CD14-positive monocyte (primary cell): Measurements from ENCODE around the gene RNF212. TPM values are rescaled to one million over a fixed set of nuclear protein-coding genes. Genes with fewer than 3 reads are reported as not detected.

Experiments used
- DNase-seq, 3 donors: peaks; one replicate each; pipeline ENCODE4 v3.0.0-alpha.2; 2011 to 2022
- H2AFZ ChIP-seq: 2 replicates; pipeline ENCODE4 v1.6.0; 2012; ENCODE audit warnings: mild to moderate bottlenecking, low read depth, low read length, inconsistent platforms; ENCODE audit not compliant: insufficient read depth, poor library complexity, severe bottlenecking
- H3K27ac ChIP-seq, 2 donors: 1 replicate in 1 of 2; 2 replicates in 1 of 2; pipeline ENCODE4 v1.5.1; 2012 to 2013; ENCODE audit warnings: low read length in 2 of 2, control low read depth in 1 of 2, inconsistent platforms in 1 of 2, low read depth in 1 of 2, mild to moderate bottlenecking in 1 of 2
- H3K27me3 ChIP-seq, 2 donors: one replicate each; pipeline versions ENCODE4 v1.6.0 to v1.6.1; 2011 to 2013; ENCODE audit warnings: low read length in 2 of 2; ENCODE audit not compliant: control insufficient read depth in 2 of 2, insufficient read depth in 2 of 2
- H3K36me3 ChIP-seq, 2 donors: replicated peaks in 1 of 2; 1 replicate in 1 of 2; 2 replicates in 1 of 2; pipeline versions ENCODE4 v1.5.1 to v1.6.1; 2012 to 2013; ENCODE audit warnings: low read length in 2 of 2, control low read depth in 1 of 2, inconsistent platforms in 1 of 2, mild to moderate bottlenecking in 1 of 2; ENCODE audit not compliant: insufficient read depth in 2 of 2, control insufficient read depth in 1 of 2
- H3K4me1 ChIP-seq, 2 donors: 1 replicate in 1 of 2; 2 replicates in 1 of 2; pipeline versions ENCODE4 v1.5.1 to v1.6.1; 2012 to 2013; ENCODE audit warnings: low read length in 2 of 2, control low read depth in 1 of 2, inconsistent platforms in 1 of 2, mild to moderate bottlenecking in 1 of 2, moderate library complexity in 1 of 2; ENCODE audit not compliant: insufficient read depth in 2 of 2, control insufficient read depth in 1 of 2
- H3K4me2 ChIP-seq: replicated peaks from 2 replicates; pipeline ENCODE3; 2012; ENCODE audit warnings: low read length, moderate library complexity, mild to moderate bottlenecking; ENCODE audit not compliant: poor library complexity, severe bottlenecking; ENCODE audit errors: extremely low read depth
- H3K4me3 ChIP-seq, 3 experiments: fragments of 200-600 bp in 1 of 3; sonication (generic) in 1 of 3; replicated peaks in 1 of 3; 1 replicate in 2 of 3; 2 replicates in 1 of 3; pipeline ENCODE4 v1.5.1; 2011 to 2013; ENCODE audit warnings: low read length in 3 of 3, mild to moderate bottlenecking in 3 of 3, control low read depth in 2 of 3, low read depth in 2 of 3, inconsistent platforms in 1 of 3, moderate library complexity in 1 of 3
- H3K79me2 ChIP-seq: 2 replicates; pipeline ENCODE4 v1.6.0; 2012; ENCODE audit warnings: mild to moderate bottlenecking, control low read depth, inconsistent platforms, low read length, moderate library complexity; ENCODE audit not compliant: insufficient read depth
- H3K9ac ChIP-seq: 2 replicates; pipeline ENCODE4 v1.6.0; 2017; ENCODE audit warnings: low read length, mild to moderate bottlenecking; ENCODE audit not compliant: insufficient read depth, poor library complexity, severe bottlenecking
- H3K9me3 ChIP-seq, 2 donors: replicated peaks in 1 of 2; 1 replicate in 1 of 2; 2 replicates in 1 of 2; pipeline versions ENCODE4 v1.5.1 to v1.6.1; 2012 to 2013; ENCODE audit warnings: low read length in 2 of 2, control low read depth in 1 of 2; ENCODE audit not compliant: control insufficient read depth in 1 of 2, insufficient read depth in 1 of 2
- H4K20me1 ChIP-seq: 2 replicates; pipeline ENCODE4 v1.6.0; 2012; ENCODE audit warnings: mild to moderate bottlenecking, low read length, control low read depth, moderate library complexity; ENCODE audit not compliant: insufficient read depth
- H3K27ac Mint-ChIP-seq, 7 donors: one replicate each; pipeline ENCODE4 v1.8.0; 2020; ENCODE audit warnings: mild to moderate bottlenecking in 7 of 7, mixed read lengths in 7 of 7, moderate library complexity in 6 of 7, inconsistent platforms in 2 of 7
- H3K27me3 Mint-ChIP-seq, 3 donors: one replicate each; pipeline ENCODE4 v1.8.0; 2021 to 2022; ENCODE audit warnings: low read depth in 3 of 3, mild to moderate bottlenecking in 3 of 3, mixed read lengths in 3 of 3, moderate library complexity in 3 of 3, inconsistent platforms in 1 of 3
- H3K36me3 Mint-ChIP-seq, 2 donors: one replicate each; pipeline ENCODE4 v1.8.0; 2020; ENCODE audit warnings: mixed read lengths in 2 of 2, inconsistent platforms in 1 of 2, mild to moderate bottlenecking in 1 of 2
- H3K4me1 Mint-ChIP-seq: one replicate; pipeline ENCODE4 v1.8.0; 2020; ENCODE audit warnings: mild to moderate bottlenecking, mixed read lengths
- H3K4me3 Mint-ChIP-seq, 2 donors: one replicate each; pipeline ENCODE4 v1.8.0; 2020; ENCODE audit warnings: mild to moderate bottlenecking in 2 of 2, mixed read lengths in 2 of 2, moderate library complexity in 1 of 2
- H3K9me3 Mint-ChIP-seq, 7 donors: one replicate each; pipeline ENCODE4 v1.8.0; 2020 to 2022; ENCODE audit warnings: mixed read lengths in 7 of 7, mild to moderate bottlenecking in 6 of 7, moderate library complexity in 6 of 7, inconsistent platforms in 2 of 7
- CTCF ChIP-seq: fragments of 200-600 bp; IDR thresholded peaks from one replicate; pipeline ENCODE4 v1.8.0; 2022; ENCODE audit warnings: antibody characterized with exemption, mild to moderate bottlenecking
- WGBS: methylation state at CpG from one replicate; pipeline ENCODE4 v1.1.5; 2013; ENCODE audit warnings: missing lambda C conversion rate; ENCODE audit not compliant: insufficient coverage; 5-methylcytosine and 5-hydroxymethylcytosine counted together
- intact Hi-C, 2 donors: fragments of 100-400 bp; cut with micrococcal nuclease; formaldehyde crosslinking; loops; one replicate each; pipeline versions ENCODE4 v1.15.0 to v1.15.1; 2023
- polyA plus RNA-seq, 3 donors: library from polyadenylated mRNA; depleted of rRNA in 1 of 3; unstranded in 2 of 3; stranded (reverse) in 1 of 3; fragments of 300-500 nt in 2 of 3; fragments of >200 nt in 1 of 3; fragmentation: Illumina TruSeq in 2 of 3; gene quantifications; 1 replicate in 2 of 3; 2 replicates in 1 of 3; pipeline ENCODE4 v1.2.3, GENCODE V29; 2012 to 2021

RNF212 gene
- polyA plus RNA-seq, 3 donors: 0.17 to 0.83 TPM; not detected in 1

- H3K27me3 ChIP-seq: peaks cover 0 to 10% of the 10 kb centered on the region in 2 donors
- no peak for DNase-seq
- no peaks in the 10 kb centered on the region for H3K79me2 ChIP-seq
- no peak overlapping the region for H3K4me3 ChIP-seq
- H3K4me1 Mint-ChIP-seq: peaks cover 12% of the 10 kb centered on the region
- peak overlapping the region in 2 of 7 donors; percentile 66 to 69 for H3K27ac Mint-ChIP-seq
- H3K4me3 Mint-ChIP-seq: peak overlapping the region in 1 of 2 donors; percentile 15
- H3K9me3 Mint-ChIP-seq: peaks cover 0 to under 1% (median 0%) of the 10 kb centered on the region in 7 donors
- H3K9me3 ChIP-seq: no peaks in the 10 kb centered on the region
- no peak for TF ChIP-seq CTCF
- intact Hi-C loops: loop anchor here in 1 of 2 donors (5.0 kb wide), 1 partner anchor 41 kb away; no protein-coding TSS in a partner anchor
- H3K9ac ChIP-seq: no peak overlapping the region
- H3K27me3 Mint-ChIP-seq: peaks cover 2 to 27% (median 13%) of the 10 kb centered on the region in 3 donors
- H2AFZ ChIP-seq: no peak overlapping the region
- no peaks in the 10 kb centered on the region for H3K36me3 ChIP-seq
- no peak overlapping the region for H3K27ac ChIP-seq
- H3K4me2 ChIP-seq: no peak overlapping the region
- H4K20me1 ChIP-seq: no peaks in the 10 kb centered on the region
- WGBS: 72% methylated on average over 29 of the region's 36 CpGs
- no peaks in the 10 kb centered on the region for H3K36me3 Mint-ChIP-seq
- H3K4me1 ChIP-seq: peaks cover 14 to 17% of the 10 kb centered on the region in 2 donors
Observed at GRCh38 chr4:1041147-1041935, 72.0 kb downstream of the RNF212 start.

- intact Hi-C loops: loop anchor here in 1 of 2 donors (5.0 kb wide), 1 partner anchor 42 kb away; no protein-coding TSS in a partner anchor
- no peak overlapping the region for H2AFZ ChIP-seq
- TF ChIP-seq CTCF: no peak
- H3K27me3 ChIP-seq: peaks cover 0 to 9% of the 10 kb centered on the region in 2 donors
- Mint-ChIP-seq H3K36me3 (no peaks in the 10 kb centered on the region), H3K27ac (peak overlapping the region in 2 of 7 donors; percentile 23 to 68), H3K4me1 (peaks cover 12% of the 10 kb centered on the region), H3K4me3 (no peak overlapping the region), H3K9me3 (no peaks in the 10 kb centered on the region), H3K27me3 (peaks cover 0 to 22% (median 11%) of the 10 kb centered on the region in 3 donors)
- no peak overlapping the region for H3K4me3 ChIP-seq
- peaks cover 14 to 17% of the 10 kb centered on the region in 2 donors for H3K4me1 ChIP-seq
- H3K9ac ChIP-seq: no peak overlapping the region
- H3K27ac ChIP-seq: no peak overlapping the region
- no peaks in the 10 kb centered on the region for H3K79me2 ChIP-seq
- DNase-seq: no peak
- H3K4me2 ChIP-seq: no peak overlapping the region
- 92% methylated on average over 20 of the region's 21 CpGs for WGBS
- no peaks in the 10 kb centered on the region for H4K20me1 ChIP-seq
- no peaks in the 10 kb centered on the region for H3K9me3 ChIP-seq
- no peaks in the 10 kb centered on the region for H3K36me3 ChIP-seq
Observed at GRCh38 chr4:1040344-1041146, 72.8 kb downstream of the RNF212 start.
